Daoy (cell line): ENCODE measurements around the gene MYOM1. TPM values are rescaled to one million over a fixed set of nuclear protein-coding genes. Genes with fewer than 3 reads are reported as not detected.
A peak's percentile ranks its signal among the peaks of the same experiment; 100 is the strongest.

ENCODE experiments used
- DNase-seq: peaks from one replicate; pipeline ENCODE4 v3.0.0-alpha.2; 2015; ENCODE audit warnings: low read depth
- total RNA-seq: library from RNA; depleted of rRNA; stranded (reverse); fragments of >200 nt; shearing (Covaris generic); gene quantifications from 2 replicates; pipeline ENCODE4 v1.2.3, GENCODE V29; 2014

MYOM1 gene
- total RNA-seq, 1 experiment from 2014 or later, result not detected

GRCh38 chr18:3151399-3152264 lies 68.1 kb downstream of the MYOM1 start:
- DNase-seq, result no peak

DNA sequence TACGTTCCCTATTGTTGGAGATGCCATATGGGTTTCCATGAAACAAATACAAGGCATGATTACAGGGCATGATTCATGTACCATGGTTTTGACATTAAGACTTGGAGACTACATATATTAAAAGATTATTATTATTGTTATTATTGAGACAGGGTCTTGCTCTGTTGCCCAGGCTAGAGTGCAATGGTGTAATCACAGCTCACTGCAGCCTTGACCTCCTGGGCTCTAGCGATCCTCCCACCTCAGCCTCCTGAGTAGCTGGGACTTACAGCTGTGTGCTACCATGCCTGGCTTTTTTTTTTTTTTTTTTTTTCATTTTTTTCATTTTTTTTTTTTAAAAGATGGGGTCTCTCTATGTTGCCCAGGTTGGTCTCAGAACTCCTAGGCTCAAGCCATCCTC lies 69.1 kb downstream of the MYOM1 start:
- no peak for DNase-seq

GRCh38 chr18:3150274-3150673 lies 69.5 kb downstream of the MYOM1 start:
- DNase-seq, result no peak

GRCh38 chr18:3148930-3149535 lies 70.7 kb downstream of the MYOM1 start:
- DNase-seq, result no peak

DNA sequence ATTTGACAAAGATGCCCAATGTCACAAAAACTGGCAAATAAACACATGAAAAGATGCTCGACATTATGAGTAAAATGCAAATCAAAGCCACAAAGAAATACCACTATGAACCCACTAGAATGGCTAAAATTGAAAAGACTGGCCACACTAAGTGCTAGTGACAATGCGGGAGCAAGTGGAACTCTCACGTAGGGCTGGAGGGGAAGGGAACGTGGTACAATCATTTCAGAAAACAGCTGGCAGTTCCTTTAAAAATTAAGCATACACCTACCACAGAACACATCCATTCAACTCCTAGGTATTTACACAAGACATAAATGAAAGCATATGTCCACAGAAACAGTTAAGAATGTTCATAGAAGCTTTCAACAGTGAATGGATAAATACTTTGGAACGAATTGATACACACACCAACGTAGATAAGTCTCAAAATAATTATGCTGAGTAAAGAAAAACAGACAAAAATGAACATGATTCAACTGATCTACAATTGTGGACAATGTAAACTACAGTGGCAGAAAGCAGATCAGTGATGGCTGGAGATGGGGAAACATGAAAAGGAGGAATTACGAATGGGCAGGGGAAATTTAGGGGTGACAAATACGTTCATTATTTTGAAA lies 71.7 kb downstream of the MYOM1 start:
- DNase-seq, result no peak

DNA sequence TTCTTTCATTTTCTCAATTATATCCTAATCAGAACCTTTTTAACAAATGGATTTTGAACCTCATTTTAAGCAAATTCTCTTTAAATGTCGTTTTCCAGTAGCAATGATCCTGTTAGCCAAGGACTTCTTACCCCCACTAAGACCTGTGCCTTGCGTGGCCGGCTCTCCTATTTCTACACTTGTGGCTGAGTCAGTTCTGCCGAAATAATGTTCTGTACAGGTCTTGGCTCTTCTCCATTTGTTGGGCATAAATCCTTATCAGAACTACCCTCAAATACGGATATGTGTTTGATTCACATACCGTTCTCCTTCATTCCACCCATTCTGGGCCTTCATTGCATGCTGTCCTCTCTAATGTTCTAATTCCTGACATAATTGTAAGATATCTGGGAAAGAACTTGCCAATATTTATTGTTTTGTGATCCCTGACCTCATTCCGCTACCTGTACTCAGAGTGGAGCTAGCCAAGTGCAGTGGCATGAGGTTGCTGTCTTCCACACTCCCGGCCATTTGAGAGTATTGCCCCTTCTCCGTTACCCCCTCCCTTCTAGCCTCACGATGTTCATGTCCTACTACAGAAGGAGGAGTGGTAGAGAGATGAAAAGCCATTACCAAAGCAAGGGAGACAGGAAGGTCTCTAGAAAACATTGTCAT lies 78.7 kb downstream of the MYOM1 start:
- no peak for DNase-seq

- DNase-seq, result no peak
Measured at GRCh38 chr18:3140342-3140741, 79.4 kb downstream of the MYOM1 start.

- DNase-seq, result no peak
Measured at GRCh38 chr18:3139406-3139805, 80.4 kb downstream of the MYOM1 start.

GRCh38 chr18:3138274-3138975 lies 81.3 kb downstream of the MYOM1 start:
- no peak for DNase-seq

GRCh38 chr18:3135536-3135935 lies 84.2 kb downstream of the MYOM1 start:
- DNase-seq, result no peak

- no peak for DNase-seq
Measured at GRCh38 chr18:3132700-3133099, 87.1 kb downstream of the MYOM1 start.

DNA sequence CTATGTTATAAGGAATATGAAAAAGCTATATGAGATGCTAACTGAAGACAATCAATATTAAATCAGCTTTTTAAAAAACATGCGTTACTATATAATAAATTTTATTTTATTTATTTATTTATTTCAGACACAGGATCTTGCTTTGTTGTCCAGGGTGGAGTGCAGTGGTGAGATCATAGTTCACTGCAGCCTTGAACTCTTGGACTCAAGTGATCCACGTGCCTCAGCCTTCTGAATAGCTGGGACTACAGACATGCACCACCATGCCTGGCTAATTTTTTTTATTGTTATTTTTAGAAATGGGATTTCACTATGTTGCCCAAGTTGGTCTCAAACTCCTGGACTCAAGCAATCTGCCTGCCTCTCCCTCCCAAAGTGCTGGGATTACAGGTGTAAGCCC lies 89.4 kb downstream of the MYOM1 start:
- DNase-seq, result no peak

DNA sequence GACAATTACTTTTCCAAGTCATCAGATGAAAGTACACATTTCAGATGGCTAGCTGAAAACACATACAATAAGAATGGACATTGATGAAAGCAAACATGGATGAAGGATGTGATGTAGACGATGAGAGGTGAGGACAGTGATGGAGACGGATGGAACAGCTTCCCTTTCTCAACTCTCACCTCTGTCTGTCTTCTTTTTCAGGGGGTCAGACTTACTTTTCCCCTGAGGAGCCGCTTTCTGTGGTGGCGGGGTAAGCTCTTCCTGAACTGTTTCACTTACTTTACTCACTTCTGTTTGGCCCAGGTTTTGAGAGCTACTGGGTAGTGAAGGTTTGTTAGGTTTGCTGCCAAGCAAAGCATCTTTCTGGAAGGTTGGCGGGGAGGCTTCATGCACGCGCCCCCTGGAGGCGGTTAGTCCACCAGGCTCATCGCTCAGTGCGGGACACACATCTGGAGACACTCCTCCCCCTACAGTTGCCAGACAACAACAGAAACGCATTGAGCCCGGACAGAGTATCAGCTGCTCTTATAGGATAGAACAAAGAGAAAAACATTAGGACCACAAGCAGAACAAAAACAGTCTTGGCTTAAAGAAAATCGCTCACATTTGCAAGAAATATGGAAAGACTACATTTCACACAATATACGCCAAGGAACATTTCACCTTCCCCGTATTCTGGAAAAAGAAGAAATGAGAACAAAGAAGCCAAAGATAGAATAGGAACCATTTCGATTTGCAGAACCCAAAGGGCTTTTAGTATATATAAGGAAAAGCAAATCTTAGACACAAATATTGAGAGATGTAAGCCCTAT lies 90.5 kb downstream of the MYOM1 start:
- DNase-seq, result peak; percentile 60

DNA sequence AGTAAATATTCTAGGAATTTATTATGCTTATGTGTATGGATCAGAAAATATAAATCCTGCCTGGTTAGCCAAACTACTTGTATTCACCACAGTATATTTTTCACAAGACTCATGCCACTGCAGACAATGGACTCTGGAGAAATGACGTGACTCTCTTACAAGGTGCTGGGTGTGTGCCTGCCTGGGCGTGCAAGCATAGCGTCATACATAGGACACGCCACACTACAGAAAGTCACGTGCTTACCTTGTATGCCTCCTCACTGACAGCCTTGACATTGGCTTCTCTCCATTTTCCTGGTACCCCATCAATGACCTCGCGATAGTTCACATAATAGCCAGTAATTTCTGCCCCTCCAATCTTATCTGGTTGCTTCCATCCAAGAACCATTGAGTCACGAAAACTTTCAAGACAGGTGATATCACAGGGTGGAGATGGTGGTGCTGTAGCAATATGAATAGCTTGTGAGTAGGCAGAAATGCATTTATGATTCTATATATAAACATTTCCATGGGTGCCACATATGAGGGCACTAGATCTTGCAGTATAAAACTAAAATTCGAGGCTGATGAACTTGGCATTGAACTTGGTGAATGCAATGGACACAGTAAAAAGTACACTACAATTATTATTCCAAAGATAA lies 93.2 kb downstream of the MYOM1 start:
- DNase-seq, result no peak

DNA sequence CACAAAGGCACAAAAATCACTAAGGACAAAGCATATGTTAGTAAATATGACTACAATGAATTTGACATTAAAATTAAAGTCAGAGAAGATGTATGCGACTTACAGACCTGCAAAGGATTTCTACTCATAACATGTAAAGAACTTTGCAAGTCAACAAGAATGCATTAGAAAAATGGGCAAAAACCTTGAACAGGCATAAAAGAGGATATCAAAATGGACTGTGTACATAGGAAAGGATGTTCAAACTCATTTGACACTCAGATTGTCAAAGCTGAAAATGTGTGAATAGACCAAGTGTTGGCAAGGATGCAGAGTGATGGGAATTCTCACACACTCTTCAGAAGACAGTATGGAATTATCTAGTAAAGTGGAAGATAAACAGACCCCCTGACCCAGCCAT lies 94.9 kb downstream of the MYOM1 start:
- no peak for DNase-seq

DNA sequence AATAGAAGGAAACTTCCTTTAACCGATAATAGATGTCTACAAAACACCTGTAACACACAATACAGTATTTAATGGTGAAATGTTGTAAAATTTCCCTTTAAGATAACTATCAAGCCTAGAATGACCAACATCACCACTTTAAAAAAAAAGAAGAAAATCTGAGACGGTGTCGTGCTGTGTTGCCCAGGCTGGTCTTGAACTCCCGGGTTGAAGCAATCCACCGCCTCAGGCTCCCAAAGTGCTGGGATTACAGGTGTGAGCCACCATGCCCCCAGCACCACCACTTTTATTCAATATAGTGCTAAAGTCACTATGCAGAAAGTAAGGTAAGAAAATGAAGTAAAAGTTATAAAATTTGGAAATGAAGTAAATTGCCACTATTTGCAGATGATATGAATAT lies 96.9 kb downstream of the MYOM1 start:
- no peak for DNase-seq

GRCh38 chr18:3121259-3121658 lies 98.5 kb downstream of the MYOM1 start:
- no peak for DNase-seq

GRCh38 chr18:3120356-3120755 lies 99.4 kb downstream of the MYOM1 start:
- no peak for DNase-seq

DNA sequence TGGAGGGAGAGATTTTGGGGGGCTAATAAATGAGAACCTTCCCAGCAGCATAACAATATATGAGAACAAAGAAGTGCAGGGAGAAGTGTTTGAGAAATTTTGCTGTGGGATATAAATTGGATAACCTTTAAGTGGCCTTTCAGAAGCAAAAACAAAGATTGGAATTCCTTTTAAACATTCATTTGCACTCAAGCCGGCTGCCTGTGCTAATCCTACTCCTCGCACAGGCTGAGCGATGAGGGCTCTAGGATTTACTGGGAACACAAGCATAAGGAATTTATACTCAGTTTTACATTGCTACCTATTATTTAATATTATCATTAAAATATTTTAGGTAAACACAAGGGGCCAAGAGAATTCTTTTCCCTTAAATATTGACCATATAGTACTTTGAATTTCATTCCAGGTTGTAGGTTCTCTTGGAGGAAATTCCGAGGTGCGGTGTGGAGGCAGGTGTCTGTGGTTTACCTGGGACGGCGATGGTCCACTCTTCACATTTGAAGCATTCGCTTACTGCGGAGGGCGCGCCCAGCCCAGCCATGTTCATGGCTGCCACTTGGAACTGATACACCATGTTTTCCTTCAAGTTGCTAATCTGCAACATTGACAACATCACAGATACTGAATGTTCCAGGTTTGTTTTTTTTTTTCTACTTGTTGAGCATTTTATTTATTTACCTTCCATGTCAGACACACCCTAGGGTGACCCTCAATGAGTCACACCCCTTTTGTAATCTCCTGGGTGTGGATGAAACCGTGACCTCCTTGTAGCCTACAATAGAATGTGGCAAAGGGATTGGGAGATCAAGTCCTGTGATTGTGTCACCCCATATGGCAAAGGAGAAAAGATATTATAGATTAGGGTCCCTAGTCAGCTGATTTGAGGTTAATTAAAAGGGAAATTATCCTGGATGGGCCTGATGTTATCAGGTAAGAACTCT lies 100.1 kb downstream of the MYOM1 start:
- DNase-seq, result peak; percentile 2
